ENCODE measurements around the gene PPP1R9B. TPM values are rescaled to one million over a fixed set of nuclear protein-coding genes. Genes with fewer than 3 reads are reported as not detected.

Gene PPP1R9B
- total and polyA plus RNA-seq, 2 of the 8 experiments (the other 6 are each of a cell fraction or from before 2014, with no cell fraction given) = 5.2 to 13.1 TPM

DNA sequence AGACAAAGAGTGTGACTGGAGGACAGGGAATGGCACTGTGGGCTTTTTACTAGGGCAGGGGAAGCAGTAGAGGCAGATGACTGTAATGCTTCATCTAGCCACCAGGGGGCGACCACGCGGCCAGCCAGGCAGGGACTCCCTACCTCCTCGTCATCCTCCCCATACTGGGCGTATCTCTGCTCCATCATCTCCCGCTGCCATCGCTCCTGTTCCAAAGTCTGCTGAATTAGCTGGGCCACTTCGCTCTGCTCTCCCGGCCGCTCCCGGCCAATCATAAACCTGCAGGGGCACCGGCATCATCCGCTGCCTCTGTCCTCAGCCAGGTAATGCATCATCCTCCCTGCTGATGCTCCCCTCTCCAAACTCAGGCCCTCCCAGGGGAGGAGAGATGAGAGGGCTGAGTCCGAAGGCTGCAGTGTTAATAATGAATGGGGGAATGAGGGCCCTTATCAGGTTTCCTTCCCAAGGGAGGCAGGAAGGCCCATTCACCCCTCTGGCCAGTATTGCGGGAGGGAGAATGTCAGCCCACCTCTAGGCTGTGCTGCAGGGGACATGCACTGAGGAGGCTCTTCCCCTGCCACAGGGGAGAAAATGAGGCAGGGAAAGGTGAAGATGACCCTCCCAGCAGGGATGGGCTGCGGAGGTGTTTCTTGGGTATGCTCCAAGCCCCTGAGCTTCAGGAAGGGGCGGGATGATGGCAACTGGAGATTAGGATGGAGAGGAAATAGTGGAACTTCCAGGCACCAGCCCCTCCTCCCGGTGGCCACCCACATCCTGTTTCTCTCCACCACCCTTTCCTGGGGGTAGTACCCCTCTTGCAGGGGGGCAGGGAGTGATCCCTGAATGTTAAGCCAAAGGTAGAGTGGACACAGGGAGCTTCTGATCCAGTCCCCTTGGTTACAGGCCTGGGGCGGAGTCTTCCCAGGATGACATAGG lies 10.3 kb downstream of the PPP1R9B start (continued):
- TF ChIP-seq MAFK (IDR thresholded peaks at IDR 0.05; ENCODE audit: low read depth, low read length) (no peak), NANOG (IDR thresholded peaks at IDR 0.05; ENCODE audit: insufficient read depth, low read depth, low read length, poor library complexity, severe bottlenecking) (no peak), YY1 (IDR thresholded peaks at IDR 0.05; ENCODE audit: low read depth, low read length) (peak; percentile 45; the same call in 1 of the 2 replicates), RAD21 (IDR thresholded peaks at IDR 0.05 in 1 of 2, conservative IDR thresholded peaks at IDR 0.05 in 1 of 2; ENCODE audit: low read depth in 2 of 2, low read length in 2 of 2) (peak; percentile 68 to 71), CEBPB (IDR thresholded peaks at IDR 0.05; ENCODE audit: low read depth, low read length) (no peak), HDAC6 (IDR thresholded peaks at IDR 0.05; ENCODE audit: low read depth, low read length) (no peak), JUND (IDR thresholded peaks at IDR 0.05; ENCODE audit: low read length) (0 out of 2 replicates have a peak, but pooled peaks have one; percentile 23), SP1 (IDR thresholded peaks at IDR 0.05; ENCODE audit: low read depth, low read length) (peak; percentile 45; the same call in 1 of the 2 replicates), GABPA (IDR thresholded peaks at IDR 0.05; ENCODE audit: borderline replicate concordance, insufficient read depth, low read length) (peak; percentile 34; the same call in 1 of the 2 replicates), CREB1 (IDR thresholded peaks at IDR 0.05) (peak; percentile 85), HDAC2 (IDR thresholded peaks at IDR 0.05; ENCODE audit: borderline replicate concordance in 1 of 2, low read depth in 2 of 2, low read length in 2 of 2) (no peak), SIN3A (conservative IDR thresholded peaks at IDR 0.05 in 1 of 2, IDR thresholded peaks at IDR 0.05 in 1 of 2; ENCODE audit: low read depth in 1 of 2, low read length in 2 of 2) (peak in 1 of 2 experiments; percentile 68; a peak in 2 of 4 replicates)
